Endothelial cell of umbilical vein (primary cell): Measurements from ENCODE around the gene KCND2.

Experiments
- EZH2 ChIP-seq: IDR thresholded peaks from 2 replicates; pipeline ENCODE4 v1.6.1; 2012; ENCODE audit warnings: borderline replicate concordance, low read depth, mild to moderate bottlenecking, moderate library complexity, low read length, inconsistent platforms; ENCODE audit not compliant: severe bottlenecking
- FOS ChIP-seq: IDR thresholded peaks from 2 replicates; pipeline ENCODE4 v1.6.1; 2011; ENCODE audit warnings: mild to moderate bottlenecking, low read length, moderate library complexity, borderline replicate concordance; ENCODE audit not compliant: insufficient read depth
- JUN ChIP-seq: IDR thresholded peaks from 2 replicates; pipeline ENCODE4 v1.6.1; 2011; ENCODE audit warnings: borderline replicate concordance, low read depth; ENCODE audit not compliant: insufficient read length, insufficient read depth
- MYC ChIP-seq: IDR thresholded peaks from one replicate; pipeline ENCODE4 v1.6.1; 2011; ENCODE audit warnings: mild to moderate bottlenecking, low read depth, low read length
- POLR2A ChIP-seq: IDR thresholded peaks from 2 replicates; pipeline ENCODE4 v1.6.1; 2012; ENCODE audit warnings: low read depth, mild to moderate bottlenecking, control low read depth, low read length
- POLR2AphosphoS5 ChIP-seq: IDR thresholded peaks from 2 replicates; pipeline ENCODE4 v1.6.1; 2012; ENCODE audit warnings: low read depth, mild to moderate bottlenecking, control low read depth, low read length, moderate library complexity; ENCODE audit not compliant: insufficient read depth
- TF ChIP-seq, protein P1 (sequence below), 2 donors: IDR thresholded peaks; 1 replicate in 1 of 2; 2 replicates in 1 of 2; pipeline ENCODE4 v1.5.1; 2011; ENCODE audit warnings: low read length in 2 of 2, mild to moderate bottlenecking in 2 of 2, moderate library complexity in 2 of 2, control low read depth in 1 of 2, inconsistent platforms in 1 of 2, low read depth in 1 of 2; ENCODE audit not compliant: insufficient read depth in 1 of 2; ENCODE audit errors: extremely low read depth in 1 of 2
- TF ChIP-seq, protein P2 (sequence below): IDR thresholded peaks from 2 replicates; pipeline ENCODE4 v1.6.1; 2011; ENCODE audit not compliant: insufficient read depth, insufficient read length

DNA sequence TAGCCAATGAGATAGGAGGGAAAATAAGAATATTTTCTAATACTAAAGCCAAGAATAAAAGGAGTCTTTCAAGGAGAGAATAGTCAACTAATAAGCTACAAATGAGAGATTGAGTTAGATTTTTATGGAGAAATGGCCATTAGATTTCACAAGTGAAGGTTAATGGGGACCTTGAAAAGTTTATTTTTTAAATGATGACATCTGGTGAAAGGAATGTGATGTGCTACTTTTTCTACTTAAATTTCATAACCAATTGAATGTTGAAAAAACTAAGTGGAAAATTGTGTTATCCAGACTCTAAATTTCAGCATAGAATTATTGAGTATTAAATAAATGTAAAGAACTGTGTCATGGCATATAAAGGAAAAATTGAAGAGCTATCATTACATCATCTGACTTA is 459.3 kb downstream of the KCND2 start:
- TF ChIP-seq POLR2AphosphoS5 (no peak), JUN (no peak), POLR2A (no peak), EZH2 (no peak), MYC (no peak), FOS (no peak)
- TF ChIP-seq, protein P1, sequence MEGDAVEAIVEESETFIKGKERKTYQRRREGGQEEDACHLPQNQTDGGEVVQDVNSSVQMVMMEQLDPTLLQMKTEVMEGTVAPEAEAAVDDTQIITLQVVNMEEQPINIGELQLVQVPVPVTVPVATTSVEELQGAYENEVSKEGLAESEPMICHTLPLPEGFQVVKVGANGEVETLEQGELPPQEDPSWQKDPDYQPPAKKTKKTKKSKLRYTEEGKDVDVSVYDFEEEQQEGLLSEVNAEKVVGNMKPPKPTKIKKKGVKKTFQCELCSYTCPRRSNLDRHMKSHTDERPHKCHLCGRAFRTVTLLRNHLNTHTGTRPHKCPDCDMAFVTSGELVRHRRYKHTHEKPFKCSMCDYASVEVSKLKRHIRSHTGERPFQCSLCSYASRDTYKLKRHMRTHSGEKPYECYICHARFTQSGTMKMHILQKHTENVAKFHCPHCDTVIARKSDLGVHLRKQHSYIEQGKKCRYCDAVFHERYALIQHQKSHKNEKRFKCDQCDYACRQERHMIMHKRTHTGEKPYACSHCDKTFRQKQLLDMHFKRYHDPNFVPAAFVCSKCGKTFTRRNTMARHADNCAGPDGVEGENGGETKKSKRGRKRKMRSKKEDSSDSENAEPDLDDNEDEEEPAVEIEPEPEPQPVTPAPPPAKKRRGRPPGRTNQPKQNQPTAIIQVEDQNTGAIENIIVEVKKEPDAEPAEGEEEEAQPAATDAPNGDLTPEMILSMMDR (IDR thresholded peaks at IDR 0.05; ENCODE audit: extremely low read depth in 1 of 2, insufficient read depth in 1 of 2, low read depth in 1 of 2, low read length in 2 of 2): no peak
- TF ChIP-seq, protein P2, sequence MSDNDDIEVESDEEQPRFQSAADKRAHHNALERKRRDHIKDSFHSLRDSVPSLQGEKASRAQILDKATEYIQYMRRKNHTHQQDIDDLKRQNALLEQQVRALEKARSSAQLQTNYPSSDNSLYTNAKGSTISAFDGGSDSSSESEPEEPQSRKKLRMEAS: no peak
